Common myeloid progenitor, CD34-positive (primary cell): Measurements from ENCODE around the gene CNTN4.

Experiments used
- CTCF ChIA-PET: fragments of 350-600 bp; sonication (Branson Sonifier 250); formaldehyde crosslinking; loops from one replicate; lab custom pipeline; 2021; ENCODE audit warnings: antibody characterized with exemption; lab: Charles Lee
- POLR2A ChIA-PET: fragments of 350-600 bp; sonication (Branson Sonifier 250); formaldehyde crosslinking; loops from one replicate; lab custom pipeline; 2021; ENCODE audit warnings: antibody characterized with exemption; lab: Charles Lee
- DNase-seq, 3 donors: peaks; one replicate each; pipeline versions ENCODE4 v3.0.0 to v3.0.0-alpha.2; 2013
- H3K27ac ChIP-seq, 2 experiments: 1 replicate in 1 of 2; 2 replicates in 1 of 2; pipeline ENCODE4 v1.7.0; 2013; ENCODE audit warnings: inconsistent platforms in 2 of 2, low read length in 2 of 2, mild to moderate bottlenecking in 2 of 2, low read depth in 1 of 2, moderate library complexity in 1 of 2; ENCODE audit not compliant: severe bottlenecking in 2 of 2, insufficient read depth in 1 of 2, poor library complexity in 1 of 2
- H3K27me3 ChIP-seq, 5 experiments: replicated peaks in 2 of 5; 1 replicate in 3 of 5; 2 replicates in 2 of 5; pipeline versions ENCODE4 v1.6.1 to v1.7.0; 2013; ENCODE audit warnings: low read length in 4 of 5, mild to moderate bottlenecking in 2 of 5, moderate library complexity in 2 of 5, inconsistent platforms in 1 of 5; ENCODE audit not compliant: insufficient read depth in 5 of 5, control insufficient read depth in 4 of 5
- H3K36me3 ChIP-seq, 4 experiments: 1 replicate in 2 of 4; 2 replicates in 2 of 4; pipeline versions ENCODE4 v1.6.1 to v1.7.0; 2013; ENCODE audit warnings: low read length in 3 of 4, control low read depth in 1 of 4, mild to moderate bottlenecking in 1 of 4; ENCODE audit not compliant: control insufficient read depth in 4 of 4, insufficient read depth in 4 of 4
- H3K4me1 ChIP-seq, 4 experiments: 1 replicate in 3 of 4; 2 replicates in 1 of 4; pipeline versions ENCODE4 v1.6.1 to v1.7.1; 2013; ENCODE audit warnings: low read length in 3 of 4, mild to moderate bottlenecking in 3 of 4, control low read depth in 1 of 4, inconsistent platforms in 1 of 4, moderate library complexity in 1 of 4; ENCODE audit not compliant: control insufficient read depth in 4 of 4, insufficient read depth in 4 of 4; ENCODE audit errors: control extremely low read depth in 1 of 4
- H3K4me3 ChIP-seq, 7 experiments: 1 replicate in 4 of 7; 2 replicates in 3 of 7; pipeline versions ENCODE4 v1.5.1 to v1.7.0; 2013; ENCODE audit warnings: mild to moderate bottlenecking in 7 of 7, low read length in 6 of 7, moderate library complexity in 6 of 7, inconsistent platforms in 2 of 7, low read depth in 2 of 7, control low read depth in 1 of 7; ENCODE audit not compliant: insufficient read depth in 4 of 7, control insufficient read depth in 1 of 7; ENCODE audit errors: extremely low read depth in 1 of 7
- H3K9me3 ChIP-seq, 5 experiments: 1 replicate in 4 of 5; 2 replicates in 1 of 5; pipeline versions ENCODE4 v1.6.1 to v1.7.1; 2013; ENCODE audit warnings: low read length in 4 of 5, mild to moderate bottlenecking in 2 of 5, inconsistent platforms in 1 of 5, low read depth in 1 of 5, moderate library complexity in 1 of 5; ENCODE audit not compliant: control insufficient read depth in 4 of 5, insufficient read depth in 2 of 5; ENCODE audit errors: control extremely low read depth in 1 of 5
- WGBS: methylation state at CpG from one replicate; pipeline ENCODE4 v1.1.5; 2013; ENCODE audit not compliant: insufficient coverage; 5-methylcytosine and 5-hydroxymethylcytosine counted together

The CNTN4 gene

DNA sequence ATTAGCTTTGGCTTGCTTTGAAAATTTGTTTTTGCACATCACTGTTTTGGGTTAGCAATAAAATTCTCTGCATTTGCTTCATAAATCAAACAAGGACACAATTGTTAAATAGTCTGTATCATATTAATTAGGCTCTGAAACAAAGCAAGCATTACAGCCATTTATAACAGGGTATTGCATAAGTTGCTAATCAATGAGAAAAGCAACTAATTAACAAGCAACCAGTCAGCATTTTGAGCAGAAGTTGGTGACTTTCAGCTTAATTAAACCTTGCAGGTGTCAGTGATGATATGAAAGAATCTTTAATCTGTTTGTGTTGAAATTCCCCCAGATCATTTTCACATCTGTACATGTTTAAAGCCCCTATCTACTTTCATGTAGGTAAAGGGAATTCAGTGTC, 516.4 kb downstream of the CNTN4 start:
- Histone ChIP-seq H3K9me3 (no peaks in the 10 kb centered on the region), H3K4me1 (no peaks in the 10 kb centered on the region), H3K27ac (no peak overlapping the region), H3K27me3 (no peaks in the 10 kb centered on the region), H3K36me3 (no peaks in the 10 kb centered on the region), H3K4me3 (no peak overlapping the region)
- POLR2A ChIA-PET = no interaction called here
- no peak for DNase-seq
- CTCF ChIA-PET = interaction anchor here (0.7 kb wide), 1 partner anchor 976 kb away, joined by 3 read pairs; no protein-coding TSS in a partner anchor

DNA sequence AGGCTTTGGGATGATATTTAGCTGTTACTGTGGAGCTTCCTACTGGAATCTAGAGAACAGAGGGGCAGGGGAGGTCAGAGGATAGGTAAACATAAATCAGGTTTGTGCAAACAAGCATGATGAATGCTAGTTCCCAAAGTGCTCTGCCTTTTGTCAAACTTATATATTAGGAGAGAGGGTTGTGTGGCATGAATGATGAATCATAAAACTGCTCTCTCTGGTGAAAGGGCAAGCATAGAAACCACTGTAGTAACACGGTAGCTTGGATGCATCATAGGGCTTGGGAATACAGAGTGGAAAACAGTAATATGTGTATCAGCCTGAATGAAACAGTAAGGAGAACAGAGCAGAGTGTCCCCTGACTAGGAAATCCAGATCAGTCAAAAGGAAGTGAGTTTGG, 524.8 kb downstream of the CNTN4 start:
- 89% methylated on average over 1 of the region's 1 CpG for WGBS
- CTCF ChIA-PET = interaction anchor here (1.4 kb wide), 1 partner anchor 43 kb away, joined by 3 read pairs; no protein-coding TSS in a partner anchor

GRCh38 chr3:2628117-2628516, 529.5 kb downstream of the CNTN4 start:
- DNase-seq = no peak
- CTCF ChIA-PET = no interaction called here
- Histone ChIP-seq H3K4me3 (no peak overlapping the region), H3K27ac (no peak overlapping the region), H3K36me3 (no peaks in the 10 kb centered on the region), H3K9me3 (no peaks in the 10 kb centered on the region), H3K27me3 (no peaks in the 10 kb centered on the region), H3K4me1 (no peaks in the 10 kb centered on the region)
- POLR2A ChIA-PET = no interaction called here
- WGBS = 97% methylated on average over 6 of the region's 6 CpGs

More for the DNA sequence above, 524.8 kb downstream of the CNTN4 start:
- POLR2A ChIA-PET = interaction anchor here (0.5 kb wide), 1 partner anchor 244 kb away, joined by 3 read pairs; no protein-coding TSS in a partner anchor
- no peak for DNase-seq
- no peak overlapping the region for H3K27ac ChIP-seq
- H3K4me3 ChIP-seq = no peak overlapping the region
- H3K36me3 ChIP-seq = no peaks in the 10 kb centered on the region
- no peaks in the 10 kb centered on the region for H3K4me1 ChIP-seq
- no peaks in the 10 kb centered on the region for H3K27me3 ChIP-seq
- no peaks in the 10 kb centered on the region for H3K9me3 ChIP-seq

DNA sequence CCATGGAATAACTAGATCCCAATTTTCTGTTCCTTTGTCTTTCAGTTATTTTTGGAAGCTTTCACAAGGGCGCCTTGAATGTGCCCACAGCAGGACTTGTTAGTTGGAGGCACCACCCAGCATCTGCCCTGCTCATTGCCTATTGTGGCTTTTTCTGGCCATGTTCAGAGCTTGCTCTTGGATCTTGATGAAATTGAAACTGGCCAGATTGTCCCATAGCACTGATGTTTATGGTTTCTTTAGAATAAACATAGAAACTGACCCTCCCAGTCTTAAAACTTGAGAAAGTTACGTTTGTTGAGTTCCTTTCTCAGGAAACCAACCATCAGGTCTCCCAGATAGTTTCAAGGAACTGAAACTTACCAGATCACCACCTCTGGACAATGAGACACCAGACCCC, 536.8 kb downstream of the CNTN4 start:
- ChIA-PET POLR2A (no interaction called here), CTCF (no interaction called here)
- Histone ChIP-seq H3K27me3 (no peaks in the 10 kb centered on the region), H3K36me3 (no peaks in the 10 kb centered on the region), H3K9me3 (peaks cover 0 to 3% (median 0%) of the 10 kb centered on the region in 5 experiments), H3K27ac (no peak overlapping the region), H3K4me3 (no peak overlapping the region), H3K4me1 (no peaks in the 10 kb centered on the region)
- no peak for DNase-seq
- 100% methylated on average over 2 of the region's 2 CpGs for WGBS

- ChIA-PET POLR2A (no interaction called here), CTCF (no interaction called here)
- Histone ChIP-seq H3K36me3 (no peaks in the 10 kb centered on the region), H3K4me1 (no peaks in the 10 kb centered on the region), H3K4me3 (no peak overlapping the region), H3K9me3 (peaks cover 0 to 2% (median 0%) of the 10 kb centered on the region in 5 experiments), H3K27ac (no peak overlapping the region), H3K27me3 (no peaks in the 10 kb centered on the region)
- WGBS = 40% methylated on average over 2 of the region's 3 CpGs
- DNase-seq = no peak
Observed at GRCh38 chr3:2643606-2644005, 544.9 kb downstream of the CNTN4 start.

DNA sequence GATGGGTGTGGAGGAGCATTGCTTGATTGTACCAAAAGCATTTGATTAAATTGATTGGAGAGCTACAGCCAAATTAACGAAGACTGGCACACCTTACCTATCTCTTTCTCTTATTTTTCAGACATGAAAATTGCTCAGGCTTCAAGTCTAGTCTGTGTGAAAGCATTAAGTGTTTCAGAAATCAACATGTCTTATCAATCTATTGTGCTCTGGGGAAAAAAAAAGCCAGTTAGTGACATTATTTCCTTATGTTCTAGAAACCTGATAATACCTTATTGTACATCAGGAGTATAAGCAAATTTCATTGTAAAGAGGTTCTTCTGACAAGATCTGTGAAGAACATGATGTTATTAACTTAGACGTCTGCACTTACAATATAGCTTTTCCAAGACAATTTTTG, 546.3 kb downstream of the CNTN4 start:
- DNase-seq = no peak
- H3K27me3 ChIP-seq = no peaks in the 10 kb centered on the region
- H3K4me1 ChIP-seq = no peaks in the 10 kb centered on the region
- no peak overlapping the region for H3K4me3 ChIP-seq
- no CpG with 5 or more reads among the region's 2 CpGs for WGBS
- peaks cover 0 to 3% (median 0%) of the 10 kb centered on the region in 5 experiments for H3K9me3 ChIP-seq
- ChIA-PET CTCF (no interaction called here), POLR2A (no interaction called here)
- no peak overlapping the region for H3K27ac ChIP-seq
- H3K36me3 ChIP-seq = no peaks in the 10 kb centered on the region

DNA sequence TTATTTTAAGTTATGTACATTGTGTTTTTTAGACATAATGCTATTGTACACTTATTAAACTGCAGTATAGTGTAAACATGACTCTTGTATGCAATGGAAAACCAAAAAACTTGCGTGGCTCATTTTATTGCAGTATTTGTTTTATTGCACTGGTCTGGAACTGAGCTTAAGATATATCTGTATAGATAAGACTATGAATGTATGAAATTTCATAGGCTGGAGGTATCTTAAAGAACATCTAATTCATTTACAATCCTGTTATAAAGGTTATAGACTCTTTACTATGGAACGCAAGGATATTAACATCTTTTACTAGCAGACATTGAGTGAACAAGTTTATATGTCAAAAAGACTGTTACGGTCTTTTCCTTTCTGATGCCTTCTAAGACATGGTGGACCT, 552.1 kb downstream of the CNTN4 start:
- Histone ChIP-seq H3K4me3 (no peak overlapping the region), H3K36me3 (no peaks in the 10 kb centered on the region), H3K27me3 (no peaks in the 10 kb centered on the region), H3K27ac (no peak overlapping the region), H3K9me3 (peaks cover 0 to 3% (median 0%) of the 10 kb centered on the region in 5 experiments), H3K4me1 (peaks cover 0 to 4% (median under 1%) of the 10 kb centered on the region in 4 experiments)
- POLR2A ChIA-PET = no interaction called here
- no peak for DNase-seq
- CTCF ChIA-PET = no interaction called here
- WGBS = no CpG with 5 or more reads among the region's 3 CpGs
